HG02840 (cell line): ENCODE measurements around the gene RBMS3.
"Not testable (repeated sequence)": the region's sequence is repeated elsewhere in the genome, so short reads cannot be mapped to it uniquely, and the experiment has no call there.

Source experiments
- ATAC-seq: cut with Tn5 transposase; IDR thresholded peaks from one replicate; pipeline ENCODE4 v1.9.1; 2021; ENCODE audit warnings: mild to moderate bottlenecking, moderate library complexity, moderate number of reproducible peaks; ENCODE audit not compliant: unreplicated experiment, low FRiP score

The RBMS3 gene

GRCh38 chr3:30035935-30036567 is 755.2 kb downstream of the RBMS3 start:
- ATAC-seq = no peak

GRCh38 chr3:30040126-30040525 is 759.3 kb downstream of the RBMS3 start:
- ATAC-seq = no peak

GRCh38 chr3:30041481-30041880 is 760.6 kb downstream of the RBMS3 start:
- ATAC-seq = not testable (repeated sequence)

GRCh38 chr3:30042274-30042859 is 761.5 kb downstream of the RBMS3 start:
- ATAC-seq = no peak

- ATAC-seq = no peak
Observed at GRCh38 chr3:30042916-30043555, 762.2 kb downstream of the RBMS3 start.

- ATAC-seq = no peak
Observed at GRCh38 chr3:30044515-30044914, 763.6 kb downstream of the RBMS3 start.

- no peak for ATAC-seq
Observed at GRCh38 chr3:30048431-30048830, 767.6 kb downstream of the RBMS3 start.

GRCh38 chr3:30050116-30050515 is 769.2 kb downstream of the RBMS3 start:
- not testable (repeated sequence) for ATAC-seq

GRCh38 chr3:30059240-30059639 is 778.4 kb downstream of the RBMS3 start:
- no peak for ATAC-seq
